Measurements from ENCODE around the gene ADAMTS7. TPM values are rescaled to one million over a fixed set of nuclear protein-coding genes. Genes with fewer than 3 reads are reported as not detected.
"Not testable (repeated sequence)": the region's sequence is repeated elsewhere in the genome, so short reads cannot be mapped to it uniquely, and the experiment has no call there.

The ADAMTS7 gene
- total RNA-seq, 3 donors from 2014 or later, result 1.3 to 7.4 (median 6.2) TPM

GRCh38 chr15:78740904-78741274 lies 70.4 kb downstream of the ADAMTS7 start:
- Histone ChIP-seq H3K4me1 (no peaks in the 10 kb centered on the region), H3K9me3 (no peaks in the 10 kb centered on the region), H3K4me3 (no peak overlapping the region), H3K27me3 (no peaks in the 10 kb centered on the region), H3K27ac (no peak overlapping the region), H3K36me3 (no peaks in the 10 kb centered on the region)
- DNase-seq (ENCODE audit: low spot score in 2 of 2), result no peak
- intact Hi-C loops (cut with DNase I; ENCODE audit: low total_unique reads), result no loop called here
- TF ChIP-seq POLR2A (IDR thresholded peaks at IDR 0.05) (no peak), POLR2AphosphoS5 (IDR thresholded peaks at IDR 0.05) (no peak), CTCF (IDR thresholded peaks at IDR 0.05) (no peak)

- H3K4me3 ChIP-seq, result no peak overlapping the region
- intact Hi-C loops (cut with DNase I; ENCODE audit: low total_unique reads), result no loop called here
- H3K4me1 ChIP-seq, result no peaks in the 10 kb centered on the region
- TF ChIP-seq POLR2AphosphoS5 (IDR thresholded peaks at IDR 0.05) (no peak), POLR2A (IDR thresholded peaks at IDR 0.05) (no peak), CTCF (IDR thresholded peaks at IDR 0.05) (no peak)
- H3K27me3 ChIP-seq, result no peaks in the 10 kb centered on the region
- no peaks in the 10 kb centered on the region for H3K9me3 ChIP-seq
- DNase-seq (ENCODE audit: low spot score in 2 of 2), result no peak
- H3K27ac ChIP-seq, result no peak overlapping the region
- no peaks in the 10 kb centered on the region for H3K36me3 ChIP-seq
Measured at GRCh38 chr15:78739996-78740903, 71.0 kb downstream of the ADAMTS7 start.

GRCh38 chr15:78739206-78739605 lies 72.1 kb downstream of the ADAMTS7 start:
- no peak for DNase-seq (ENCODE audit: low spot score in 2 of 2)
- H3K9me3 ChIP-seq, result no peaks in the 10 kb centered on the region
- no peak overlapping the region for H3K27ac ChIP-seq
- H3K36me3 ChIP-seq, result no peaks in the 10 kb centered on the region
- TF ChIP-seq POLR2A (IDR thresholded peaks at IDR 0.05) (no peak), CTCF (IDR thresholded peaks at IDR 0.05) (no peak), POLR2AphosphoS5 (IDR thresholded peaks at IDR 0.05) (no peak)
- no peaks in the 10 kb centered on the region for H3K4me1 ChIP-seq
- no peaks in the 10 kb centered on the region for H3K27me3 ChIP-seq
- intact Hi-C loops (cut with DNase I; ENCODE audit: low total_unique reads), result no loop called here
- H3K4me3 ChIP-seq, result no peak overlapping the region

- H3K36me3 ChIP-seq; H3K9me3 ChIP-seq; H3K4me3 ChIP-seq; DNase-seq (ENCODE audit: low spot score in 2 of 2); H3K27ac ChIP-seq; intact Hi-C loops (cut with DNase I; ENCODE audit: low total_unique reads); H3K27me3 ChIP-seq; H3K4me1 ChIP-seq: not testable (repeated sequence)
Measured at GRCh38 chr15:78737931-78738558, 73.2 kb downstream of the ADAMTS7 start.

GRCh38 chr15:78737187-78737820 lies 74.0 kb downstream of the ADAMTS7 start:
- no peak overlapping the region for H3K27ac ChIP-seq
- intact Hi-C loops (cut with DNase I; ENCODE audit: low total_unique reads), result no loop called here
- DNase-seq (ENCODE audit: low spot score in 2 of 2), result no peak
- H3K9me3 ChIP-seq, result no peaks in the 10 kb centered on the region
- H3K36me3 ChIP-seq, result no peaks in the 10 kb centered on the region
- H3K27me3 ChIP-seq, result no peaks in the 10 kb centered on the region
- no peaks in the 10 kb centered on the region for H3K4me1 ChIP-seq
- TF ChIP-seq CTCF (IDR thresholded peaks at IDR 0.05) (no peak), POLR2A (IDR thresholded peaks at IDR 0.05) (no peak), POLR2AphosphoS5 (IDR thresholded peaks at IDR 0.05) (no peak)
- H3K4me3 ChIP-seq, result no peak overlapping the region

GRCh38 chr15:78736286-78736685 lies 75.0 kb downstream of the ADAMTS7 start:
- H3K4me1 ChIP-seq; H3K27ac ChIP-seq; H3K9me3 ChIP-seq; H3K27me3 ChIP-seq; DNase-seq (ENCODE audit: low spot score in 2 of 2); H3K4me3 ChIP-seq; H3K36me3 ChIP-seq; intact Hi-C loops (cut with DNase I; ENCODE audit: low total_unique reads): not testable (repeated sequence)

Measured in breast epithelium (tissue), 4 donors.